NCI-H510A (cell line): ENCODE measurements around the gene ANO5.
A peak's percentile ranks its signal among the peaks of the same experiment; 100 is the strongest.

Experiments used
- DNase-seq: peaks from one replicate; lab custom pipeline; 2025; lab: John Stamatoyannopoulos, UW

The ANO5 gene

GRCh38 chr11:22192642-22193347, at the start of gene ANO5:
Gene ANO5 (plus strand): TSS chr11:22193085. CDS start chr11:22193493, 408 bp downstream.
- peak; percentile 25 for DNase-seq

GRCh38 chr11:22151649-22152197, 41.2 kb upstream of the ANO5 start:
- DNase-seq, result no peak

- DNase-seq, result no peak
Observed at GRCh38 chr11:22157531-22157930, 35.4 kb upstream of the ANO5 start.

GRCh38 chr11:22161489-22161888, 31.4 kb upstream of the ANO5 start:
- no peak for DNase-seq

GRCh38 chr11:22162756-22163155, 30.1 kb upstream of the ANO5 start:
- no peak for DNase-seq

GRCh38 chr11:22163394-22163797, 29.5 kb upstream of the ANO5 start:
- DNase-seq, result no peak

GRCh38 chr11:22165087-22165486, 27.8 kb upstream of the ANO5 start:
- no peak for DNase-seq

- DNase-seq, result no peak
Observed at GRCh38 chr11:22165759-22166513, 26.9 kb upstream of the ANO5 start.

- DNase-seq, result no peak
Observed at GRCh38 chr11:22169833-22170232, 23.1 kb upstream of the ANO5 start.

- no peak for DNase-seq
Observed at GRCh38 chr11:22173532-22173931, 19.4 kb upstream of the ANO5 start.

GRCh38 chr11:22177186-22177585, 15.7 kb upstream of the ANO5 start:
- DNase-seq, result no peak

- no peak for DNase-seq
Observed at GRCh38 chr11:22179626-22180025, 13.3 kb upstream of the ANO5 start.

GRCh38 chr11:22180131-22180530, 12.8 kb upstream of the ANO5 start:
- DNase-seq, result no peak

- no peak for DNase-seq
Observed at GRCh38 chr11:22189660-22190059, 3.2 kb upstream of the ANO5 start.

- no peak for DNase-seq
Observed at GRCh38 chr11:22190827-22191463, 1.9 kb upstream of the ANO5 start.

- no peak for DNase-seq
Observed at GRCh38 chr11:22192289-22192641, 620 bp upstream of the ANO5 start.

- DNase-seq, result peak; percentile 25
Observed at GRCh38 chr11:22193348-22194051, 615 bp downstream of the ANO5 start.

- DNase-seq, result no peak
Observed at GRCh38 chr11:22194306-22194705, 1.4 kb downstream of the ANO5 start.

- DNase-seq, result no peak
Observed at GRCh38 chr11:22194907-22195306, 2.0 kb downstream of the ANO5 start.

- no peak for DNase-seq
Observed at GRCh38 chr11:22197139-22198005, 4.5 kb downstream of the ANO5 start.

- no peak for DNase-seq
Observed at GRCh38 chr11:22199243-22199642, 6.4 kb downstream of the ANO5 start.
